Adrenal gland (tissue), 12 donors: ENCODE results near the gene SPRED2. TPM values are rescaled to one million over a fixed set of nuclear protein-coding genes. Genes with fewer than 3 reads are reported as not detected.

Source experiments
- DNase-seq, 7 donors: peaks; one replicate each; pipeline ENCODE4 v3.0.0-alpha.2; 2019 to 2020
- H3K27ac ChIP-seq, 5 donors: fragments of 200-600 bp; sonication (generic) in 4 of 5; 1 replicate in 3 of 5; 2 replicates in 2 of 5; pipeline versions ENCODE4 v1.5.1 to v1.8.0; 2016 to 2020; ENCODE audit warnings: mild to moderate bottlenecking in 1 of 5
- H3K27me3 ChIP-seq: fragments of 200-600 bp; 2 replicates; pipeline ENCODE4 v1.8.0; 2021
- H3K36me3 ChIP-seq, 2 donors: fragments of 200-600 bp; replicated peaks in 1 of 2; 1 replicate in 1 of 2; 2 replicates in 1 of 2; pipeline versions ENCODE4 v1.5.1 to v1.8.0; 2018 to 2022
- H3K4me1 ChIP-seq, 2 donors: fragments of 200-600 bp; replicated peaks in 1 of 2; 1 replicate in 1 of 2; 2 replicates in 1 of 2; pipeline versions ENCODE4 v1.5.1 to v1.8.0; 2018 to 2021
- H3K4me3 ChIP-seq, 4 donors: fragments of 200-600 bp; sonication (generic) in 3 of 4; one replicate each; pipeline ENCODE4 v1.5.1; 2016 to 2018
- H3K9me3 ChIP-seq, 3 donors: fragments of 200-600 bp; sonication (generic) in 1 of 3; replicated peaks in 1 of 3; 1 replicate in 2 of 3; 2 replicates in 1 of 3; pipeline versions ENCODE4 v1.5.1 to v1.8.0; 2016 to 2021
- POLR2A ChIP-seq, 2 donors: fragments of 450-650 bp; IDR thresholded peaks; one replicate each; pipeline ENCODE4 v1.6.1; 2017; ENCODE audit warnings: antibody characterized with exemption in 2 of 2, mild to moderate bottlenecking in 2 of 2, moderate library complexity in 1 of 2
- WGBS, 4 donors: extraction: QIAGEN DNeasy Blood & Tissue Kit in 2 of 4; methylation state at CpG; one replicate each; pipeline versions ENCODE4 v1.1.5 to v1.1.7; 2013 to 2017; 5-methylcytosine and 5-hydroxymethylcytosine counted together
- intact Hi-C, 2 donors: fragments of 100-400 bp; cut with DNase I; formaldehyde crosslinking; loops; one replicate each; pipeline versions ENCODE4 v1.14.1 to v1.15.0; 2022 to 2023
- polyA plus RNA-seq, 3 donors: library from polyadenylated mRNA; stranded (reverse); fragments of 200-250 nt in 2 of 3; fragments of 350-450 nt in 1 of 3; fragmentation: Illumina TruSeq in 1 of 3; extraction: RNeasy Lipid Tissue Mini Kit (QIAGEN cat#74804) in 1 of 3; gene quantifications; one replicate each; pipeline ENCODE4 v1.2.3, GENCODE V29; 2013 to 2014
- total RNA-seq, 9 donors: library from RNA; depleted of rRNA in 4 of 9; stranded (reverse); fragments of >200 nt in 4 of 9; fragments of 120-200 nt in 1 of 9; fragmentation: NEBNext Ultra II Directional in 1 of 9; extraction: Animal tissue kit (Norgen Biotek cat#: 25700) in 1 of 9; gene quantifications; one replicate each; pipeline versions ENCODE4 v1.1.0 to v1.2.4, GENCODE V29; 2013 to 2023
- TF ChIP-seq, protein P1 (sequence below), 6 experiments: fragments of 450-650 bp in 4 of 6; fragments of 200-600 bp in 2 of 6; sonication (generic) in 1 of 6; IDR thresholded peaks; 1 replicate in 5 of 6; 2 replicates in 1 of 6; pipeline versions ENCODE4 v1.5.1 to v1.8.0; 2016 to 2021; ENCODE audit warnings: antibody characterized with exemption in 6 of 6, mild to moderate bottlenecking in 2 of 6, moderate library complexity in 1 of 6
- donor health status: healthy with polysubstance abuse.
- donor health status: Bipolar disorder and iron deficiency.
- donor health status: DM: yes; HTN: yes; CAD: no.
- donor health status: DM: no; HTN: no; CAD: no.
- donor health status: DM: no; HTN: no; CAD: no.
- donor health status: DM: yes; HTN: yes; CAD: no.

SPRED2 gene
- total and polyA plus RNA-seq, 12 donors = 5.2 to 28.4 (median 16.0) TPM

DNA sequence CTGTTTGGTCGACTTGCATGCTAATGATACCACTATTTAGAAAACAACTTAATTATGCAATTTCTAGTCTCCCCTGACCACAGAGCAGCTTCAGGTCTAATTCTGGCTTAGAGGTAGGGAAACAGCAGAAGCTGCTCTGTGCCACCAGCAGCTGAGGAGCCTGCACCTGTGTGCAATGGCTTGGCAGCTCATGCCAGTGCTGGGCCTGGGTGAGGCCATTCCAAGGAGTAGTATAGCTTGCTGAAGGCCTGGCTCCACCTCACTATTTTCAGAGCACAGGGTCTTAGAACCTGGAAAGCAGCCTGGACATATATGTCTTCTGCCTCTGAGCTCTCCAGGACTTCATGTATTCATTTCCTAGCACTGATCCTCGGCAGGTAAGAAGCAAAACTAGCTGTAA is 62.8 kb downstream of the SPRED2 start:
- DNase-seq = no peak
- intact Hi-C loops = no loop called here
- Histone ChIP-seq H3K4me3 (no peak overlapping the region), H3K27ac (no peak overlapping the region), H3K27me3 (no peaks in the 10 kb centered on the region), H3K36me3 (no peaks in the 10 kb centered on the region), H3K9me3 (no peaks in the 10 kb centered on the region), H3K4me1 (peaks cover 0 to 31% of the 10 kb centered on the region in 2 donors)
- WGBS, 4 donors = 84 to 88% (median 86%) methylated on average over 2 of the region's 2 CpGs
- no peak for TF ChIP-seq POLR2A (IDR thresholded peaks at IDR 0.05)
- TF ChIP-seq, protein P1, sequence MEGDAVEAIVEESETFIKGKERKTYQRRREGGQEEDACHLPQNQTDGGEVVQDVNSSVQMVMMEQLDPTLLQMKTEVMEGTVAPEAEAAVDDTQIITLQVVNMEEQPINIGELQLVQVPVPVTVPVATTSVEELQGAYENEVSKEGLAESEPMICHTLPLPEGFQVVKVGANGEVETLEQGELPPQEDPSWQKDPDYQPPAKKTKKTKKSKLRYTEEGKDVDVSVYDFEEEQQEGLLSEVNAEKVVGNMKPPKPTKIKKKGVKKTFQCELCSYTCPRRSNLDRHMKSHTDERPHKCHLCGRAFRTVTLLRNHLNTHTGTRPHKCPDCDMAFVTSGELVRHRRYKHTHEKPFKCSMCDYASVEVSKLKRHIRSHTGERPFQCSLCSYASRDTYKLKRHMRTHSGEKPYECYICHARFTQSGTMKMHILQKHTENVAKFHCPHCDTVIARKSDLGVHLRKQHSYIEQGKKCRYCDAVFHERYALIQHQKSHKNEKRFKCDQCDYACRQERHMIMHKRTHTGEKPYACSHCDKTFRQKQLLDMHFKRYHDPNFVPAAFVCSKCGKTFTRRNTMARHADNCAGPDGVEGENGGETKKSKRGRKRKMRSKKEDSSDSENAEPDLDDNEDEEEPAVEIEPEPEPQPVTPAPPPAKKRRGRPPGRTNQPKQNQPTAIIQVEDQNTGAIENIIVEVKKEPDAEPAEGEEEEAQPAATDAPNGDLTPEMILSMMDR (IDR thresholded peaks at IDR 0.05) = no peak

DNA sequence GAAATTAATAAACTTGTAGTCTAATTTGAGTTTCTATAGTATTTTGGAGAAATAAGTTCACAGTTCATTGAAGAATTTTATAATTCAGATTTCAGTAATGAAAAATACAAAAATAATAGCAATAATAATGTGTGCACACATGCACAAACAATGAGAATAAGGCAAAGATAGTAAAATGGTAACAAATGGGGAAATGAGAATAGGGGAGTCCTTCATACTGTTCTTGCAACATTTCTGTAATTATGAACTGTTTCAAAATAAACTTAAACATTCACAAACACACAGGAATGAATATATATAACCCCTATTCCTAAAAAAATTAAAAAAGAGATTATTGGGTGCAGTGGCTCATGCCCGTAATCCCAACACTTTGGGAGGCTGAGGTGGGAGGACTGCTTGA is 63.9 kb downstream of the SPRED2 start:
- Histone ChIP-seq H3K9me3 (no peaks in the 10 kb centered on the region), H3K36me3 (no peaks in the 10 kb centered on the region), H3K4me1 (peaks cover 0 to 31% of the 10 kb centered on the region in 2 donors), H3K27ac (no peak overlapping the region), H3K4me3 (no peak overlapping the region), H3K27me3 (no peaks in the 10 kb centered on the region)
- TF ChIP-seq POLR2A (IDR thresholded peaks at IDR 0.05) = no peak
- TF ChIP-seq, protein P1 (IDR thresholded peaks at IDR 0.05) = no peak
- no peak for DNase-seq
- intact Hi-C loops = no loop called here
- 86 to 96% (median 92%) methylated on average over 1 of the region's 1 CpG for WGBS, 4 donors

DNA sequence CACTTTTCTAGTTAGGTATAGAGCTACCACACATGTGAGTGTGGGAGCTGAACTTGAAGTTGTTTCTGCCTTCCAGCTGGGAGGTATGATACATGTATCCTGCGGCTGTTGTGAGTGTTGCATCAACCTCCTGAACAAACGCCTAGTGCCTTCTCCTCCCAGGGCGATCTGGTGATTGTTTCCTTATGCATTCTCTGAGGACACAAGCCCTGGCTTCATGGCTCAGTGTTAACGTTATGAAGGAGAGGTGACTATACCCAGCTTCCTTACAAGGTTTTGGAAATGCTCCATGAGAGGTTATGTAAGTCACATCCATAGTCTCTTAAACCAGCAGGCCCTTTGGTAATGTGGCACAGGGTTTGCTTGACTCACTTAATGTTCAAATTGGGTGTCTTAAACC is 64.9 kb downstream of the SPRED2 start:
- no peak overlapping the region for H3K27ac ChIP-seq
- no peaks in the 10 kb centered on the region for H3K36me3 ChIP-seq
- WGBS, 4 donors = 51 to 67% (median 61%) methylated on average over 4 of the region's 4 CpGs
- TF ChIP-seq, protein P1 (IDR thresholded peaks at IDR 0.05) = no peak
- no peak for TF ChIP-seq POLR2A (IDR thresholded peaks at IDR 0.05)
- H3K27me3 ChIP-seq = no peaks in the 10 kb centered on the region
- intact Hi-C loops = no loop called here
- H3K9me3 ChIP-seq = no peaks in the 10 kb centered on the region
- H3K4me3 ChIP-seq = no peak overlapping the region
- DNase-seq = peak in 2 of 7 donors; percentile 2 to 10
- H3K4me1 ChIP-seq = peaks cover 0 to 31% of the 10 kb centered on the region in 2 donors

DNA sequence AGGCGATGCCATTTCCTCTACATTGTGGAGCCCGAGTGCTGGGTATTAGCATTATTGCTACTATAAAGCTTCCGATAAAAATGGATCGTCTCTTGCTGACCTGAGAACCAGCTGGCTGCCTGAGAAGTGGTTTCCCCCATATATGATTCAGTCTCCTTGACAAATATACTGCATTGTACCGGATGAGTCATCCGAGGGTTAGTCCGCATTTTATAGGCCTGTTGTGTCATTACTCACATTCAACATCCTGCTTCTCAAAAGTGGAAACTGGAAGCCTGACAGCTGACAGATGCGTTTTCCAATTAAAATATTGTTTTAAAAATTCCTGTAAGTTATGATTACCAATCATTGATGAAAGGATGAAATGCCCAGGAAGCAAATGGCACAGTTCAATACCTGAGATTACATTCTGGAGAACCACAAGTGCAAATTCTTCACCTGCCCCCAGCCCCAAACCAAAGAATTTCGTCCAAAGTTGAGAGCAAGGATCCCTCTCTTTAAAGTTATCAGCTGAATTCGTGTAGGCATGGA is 65.7 kb downstream of the SPRED2 start:
- Histone ChIP-seq H3K4me3 (peak overlapping the region in 1 of 4 donors; percentile 6), H3K36me3 (no peaks in the 10 kb centered on the region), H3K9me3 (no peaks in the 10 kb centered on the region), H3K27ac (peak overlapping the region in 2 of 5 donors; percentile 15 to 47), H3K27me3 (no peaks in the 10 kb centered on the region), H3K4me1 (peaks cover 0 to 35% of the 10 kb centered on the region in 2 donors)
- no peak for TF ChIP-seq POLR2A (IDR thresholded peaks at IDR 0.05)
- TF ChIP-seq, protein P1 (IDR thresholded peaks at IDR 0.05) = no peak
- intact Hi-C loops = no loop called here
- DNase-seq = peak in 6 of 7 donors; percentile 20 to 67 (median 42)
- 34 to 59% (median 37%) methylated on average over 10 of the region's 10 CpGs for WGBS, 4 donors
